ENCODE results near the gene LETM1. TPM values are rescaled to one million over a fixed set of nuclear protein-coding genes. Genes with fewer than 3 reads are reported as not detected.

Gene LETM1
- total and polyA plus RNA-seq, 2 of the 13 experiments (the other 11 are each of a cell fraction or from before 2014, with no cell fraction given): 9.7 to 41.6 TPM

- TF ChIP-seq PAXIP1 (CRISPR knock-in tag; conservative IDR thresholded peaks at IDR 0.05) (0 out of 2 replicates have a peak, but pooled peaks have one; percentile 17), ZNF263 (CRISPR knock-in tag; IDR thresholded peaks at IDR 0.05) (peak; percentile 89; the same call in 1 of the 2 replicates), DZIP1 (CRISPR knock-in tag; IDR thresholded peaks at IDR 0.05) (0 out of 2 replicates have a peak, but pooled peaks have one; percentile 48), AHR (CRISPR knock-in tag; IDR thresholded peaks at IDR 0.05) (no peak), ZNF318 (CRISPR knock-in tag; IDR thresholded peaks at IDR 0.05) (no peak), RAD21 (CRISPR knock-in tag; IDR thresholded peaks at IDR 0.05) (peak; percentile 30; the same call in 1 of the 2 replicates), ZGPAT (CRISPR knock-in tag; IDR thresholded peaks at IDR 0.05) (peak; percentile 52; the same call in 1 of the 2 replicates), ATF3 (CRISPR knock-in tag; IDR thresholded peaks at IDR 0.05) (peak; percentile 20; the same call in 1 of the 2 replicates), MIXL1 (CRISPR knock-in tag; IDR thresholded peaks at IDR 0.05) (no peak)
Measured at GRCh38 chr4:1792832-1793495, 63.0 kb downstream of the LETM1 start, which contains the start of gene FGFR3 (continued).
